Activated CD4-positive, alpha-beta T cell treated with anti-CD3 and anti-CD28 coated beads, Interleukin-2, amount 50 U/mL, for 16 hours (primary cell): Measurements from ENCODE around the gene IER3IP1.
"Not testable (repeated sequence)": the region's sequence is repeated elsewhere in the genome, so short reads cannot be mapped to it uniquely, and the experiment has no call there.

Experiments used
- DNase-seq: peaks from one replicate; pipeline ENCODE4 v3.0.0-alpha.2; 2020

IER3IP1 gene

GRCh38 chr18:47158404-47158803, 17.8 kb downstream of the IER3IP1 start:
- DNase-seq = not testable (repeated sequence)

GRCh38 chr18:47151439-47151838, 24.7 kb downstream of the IER3IP1 start:
- no peak for DNase-seq

- DNase-seq = no peak
Measured at GRCh38 chr18:47150824-47151366, 25.3 kb downstream of the IER3IP1 start.

GRCh38 chr18:47150029-47150823, 25.9 kb downstream of the IER3IP1 start, which contains the start of gene HDHD2:
Gene HDHD2 (minus strand): TSS chr18:47150500. CDS start chr18:47136439, 14,061 bp downstream.
- DNase-seq = peak; percentile 84

GRCh38 chr18:47149457-47150028, 26.6 kb downstream of the IER3IP1 start:
- no peak for DNase-seq

- no peak for DNase-seq
Measured at GRCh38 chr18:47146206-47146605, 30.0 kb downstream of the IER3IP1 start.

GRCh38 chr18:47143899-47144485, 32.2 kb downstream of the IER3IP1 start:
- DNase-seq = no peak

GRCh38 chr18:47143153-47143552, 33.0 kb downstream of the IER3IP1 start:
- DNase-seq = no peak

- DNase-seq = no peak
Measured at GRCh38 chr18:47141289-47141688, 34.9 kb downstream of the IER3IP1 start.

- DNase-seq = no peak
Measured at GRCh38 chr18:47121146-47121545, 55.0 kb downstream of the IER3IP1 start.

- DNase-seq = peak; percentile 84
Measured at GRCh38 chr18:47120428-47120827, 55.7 kb downstream of the IER3IP1 start.

GRCh38 chr18:47118981-47119380, 57.2 kb downstream of the IER3IP1 start:
- no peak for DNase-seq

GRCh38 chr18:47115205-47115604, 61.0 kb downstream of the IER3IP1 start:
- DNase-seq = no peak

- no peak for DNase-seq
Measured at GRCh38 chr18:47113796-47114540, 62.2 kb downstream of the IER3IP1 start.

GRCh38 chr18:47110492-47111274, 65.5 kb downstream of the IER3IP1 start:
- DNase-seq = no peak

GRCh38 chr18:47109720-47110119, 66.4 kb downstream of the IER3IP1 start:
- DNase-seq = no peak

GRCh38 chr18:47108998-47109405, 67.2 kb downstream of the IER3IP1 start:
- no peak for DNase-seq

GRCh38 chr18:47108373-47108772, 67.8 kb downstream of the IER3IP1 start:
- DNase-seq = no peak
